ENCODE data around the gene PSME2. TPM values are rescaled to one million over a fixed set of nuclear protein-coding genes. Genes with fewer than 3 reads are reported as not detected.

Gene PSME2
- total RNA-seq, 1 experiment from 2014 or later: 126 TPM

GRCh38 chr14:24102357-24103048 lies 43.9 kb downstream of the PSME2 start:
- Histone ChIP-seq H2AK5ac (ENCODE audit: insufficient read length, low read length) (no peak overlapping the region), H2BK120ac (ENCODE audit: low read depth, low read length, poor library complexity, severe bottlenecking) (no peak overlapping the region), H4K5ac (ENCODE audit: insufficient read length, low read depth, low read length) (no peak overlapping the region), H4K20me1 (ENCODE audit: control insufficient read depth, insufficient read depth, insufficient read length) (no peaks in the 10 kb centered on the region), H2BK5ac (ENCODE audit: insufficient read length, low read length) (no peak overlapping the region), H4K8ac (replicated peaks; ENCODE audit: insufficient read length, low read depth, low read length) (no peak overlapping the region), H2BK15ac (ENCODE audit: low read depth, low read length) (no peak overlapping the region), H2BK12ac (ENCODE audit: insufficient read length, low read depth, low read length) (no peak overlapping the region), H3K18ac (ENCODE audit: insufficient read length, low read depth, low read length) (no peak overlapping the region), H3K79me2 (ENCODE audit: insufficient read depth, low read length) (no peaks in the 10 kb centered on the region), H3T11ph (ENCODE audit: low read length) (no peak overlapping the region), H2BK20ac (ENCODE audit: low read depth, low read length, poor library complexity, severe bottlenecking) (no peak overlapping the region), H3K27me3 (ENCODE audit: insufficient read depth, low read length) (no peaks in the 10 kb centered on the region), H3K23ac (ENCODE audit: insufficient read length, low read depth, low read length) (no peak overlapping the region), H3K9me3 (ENCODE audit: control insufficient read depth, low read depth, low read length) (no peaks in the 10 kb centered on the region), H3K9ac (ENCODE audit: extremely low read depth, insufficient read length, low read length) (no peak overlapping the region), H3K4ac (ENCODE audit: low read depth, low read length) (no peak overlapping the region), H3K4me1 (ENCODE audit: insufficient read depth, low read length) (no peaks in the 10 kb centered on the region), H3K79me1 (ENCODE audit: insufficient read depth, low read depth, low read length, poor library complexity, severe bottlenecking) (no peaks in the 10 kb centered on the region), H4K91ac (ENCODE audit: insufficient read length, low read depth, low read length) (no peak overlapping the region), H3K27ac (ENCODE audit: insufficient read length, low read depth, low read length) (no peak overlapping the region), H2AFZ (ENCODE audit: low read length) (no peak overlapping the region), H3K56ac (ENCODE audit: insufficient read length, low read depth, low read length) (no peak overlapping the region), H3K14ac (ENCODE audit: insufficient read depth, low read length) (no peak overlapping the region), H3K23me2 (ENCODE audit: insufficient read length, low read depth, low read length, poor library complexity, severe bottlenecking) (no peaks in the 10 kb centered on the region), H3K4me2 (ENCODE audit: insufficient read depth, insufficient read length, low read length) (no peak overlapping the region)
- peaks cover 58 to 72% (median 68%) of the 10 kb centered on the region in 3 experiments for H3K36me3 Mint-ChIP-seq (ENCODE audit: insufficient read depth in 1 of 3, low read depth in 3 of 3)
- H3K4me1 Mint-ChIP-seq: no peaks in the 10 kb centered on the region
- H3K27me3 Mint-ChIP-seq (ENCODE audit: low read depth): no peaks in the 10 kb centered on the region
- no peak for TF ChIP-seq CTCF (conservative IDR thresholded peaks at IDR 0.05)
- no peak overlapping the region for H3K27ac Mint-ChIP-seq
- H3K9me3 Mint-ChIP-seq: peaks cover 18 to 19% of the 10 kb centered on the region in 2 experiments
- no CpG with 5 or more reads among the region's 7 CpGs for WGBS (ENCODE audit: extremely low coverage, insufficient read length, low lambda C conversion rate)
- H3K4me3 Mint-ChIP-seq: no peak overlapping the region
- DNase-seq: no peak
